Gastrocnemius medialis (tissue), 4 donors: ENCODE data around the gene ATP2C2.

Experiments
- CTCF ChIP-seq, 5 experiments: fragments of 450-650 bp in 3 of 5; fragments of 200-600 bp in 2 of 5; sonication (generic) in 2 of 5; IDR thresholded peaks in 4 of 5; conservative IDR thresholded peaks in 1 of 5; 1 replicate in 4 of 5; 2 replicates in 1 of 5; pipeline ENCODE4 v1.5.1; 2016 to 2019; ENCODE audit warnings: antibody characterized with exemption in 5 of 5, mild to moderate bottlenecking in 3 of 5, moderate library complexity in 3 of 5
- POLR2A ChIP-seq, 2 donors: fragments of 450-650 bp; IDR thresholded peaks; one replicate each; pipeline ENCODE4 v1.6.1; 2017; ENCODE audit warnings: antibody characterized with exemption in 2 of 2, mild to moderate bottlenecking in 2 of 2, moderate library complexity in 2 of 2

- TF ChIP-seq CTCF (IDR thresholded peaks at IDR 0.05 in 4 of 5, conservative IDR thresholded peaks at IDR 0.05 in 1 of 5) (no peak), POLR2A (IDR thresholded peaks at IDR 0.05) (no peak)
Observed at GRCh38 chr16:84354306-84354705, 14.0 kb upstream of the ATP2C2 start.
